Islet of Langerhans (tissue), 1 donor: ENCODE data around the gene LOXL4.

Experiments used
- FAIRE-seq: peaks from one replicate; lab custom pipeline; 2011; peaks lifted over from hg19 to GRCh38; lab: Jason Lieb, UNC

Gene LOXL4

DNA sequence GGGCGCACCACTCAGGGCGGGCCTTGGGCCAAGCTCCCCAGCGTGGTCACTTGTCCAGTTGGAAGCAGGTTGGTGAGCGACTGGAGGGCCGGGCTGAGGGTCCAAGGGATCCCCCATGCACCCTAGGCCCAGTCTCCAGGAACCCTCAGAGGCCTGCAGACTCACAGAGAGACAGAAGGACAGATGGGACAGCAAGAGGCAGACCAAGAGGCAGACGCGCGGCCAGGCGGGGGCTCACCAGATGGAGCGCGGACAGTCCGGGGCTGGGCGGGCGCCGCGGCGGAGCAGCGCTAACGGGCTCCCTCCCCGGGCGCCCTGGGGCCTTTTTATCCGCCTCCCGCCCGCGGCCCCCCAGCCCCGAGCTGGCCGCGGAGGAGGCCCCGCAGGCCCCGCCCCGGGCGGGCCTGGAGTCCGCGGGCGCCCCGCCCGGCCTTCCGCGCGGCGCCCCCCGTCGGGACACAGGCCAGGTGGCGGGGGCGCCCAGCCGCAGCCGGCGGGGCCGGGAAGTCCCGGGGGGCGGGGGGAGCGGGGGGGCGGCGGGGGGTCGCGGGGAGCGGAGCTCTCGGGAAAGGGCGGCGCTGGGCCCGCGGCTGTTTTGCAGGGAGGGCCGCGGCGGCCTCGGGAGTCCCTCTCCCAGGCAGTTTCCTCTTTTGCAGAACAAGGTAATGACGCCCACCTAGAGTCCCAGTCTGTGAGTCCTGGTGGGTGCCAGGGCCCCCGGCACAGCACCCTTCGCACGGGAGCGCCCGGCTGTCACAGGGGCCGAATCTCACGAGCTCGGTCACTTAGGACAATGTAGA, at the start of gene LOXL4:
Gene LOXL4, minus strand, starts transcription at position 301 of the 800 bp plus-strand sequence. CDS start 5,175 bp downstream, outside the sequence.
- FAIRE-seq = no peak

DNA sequence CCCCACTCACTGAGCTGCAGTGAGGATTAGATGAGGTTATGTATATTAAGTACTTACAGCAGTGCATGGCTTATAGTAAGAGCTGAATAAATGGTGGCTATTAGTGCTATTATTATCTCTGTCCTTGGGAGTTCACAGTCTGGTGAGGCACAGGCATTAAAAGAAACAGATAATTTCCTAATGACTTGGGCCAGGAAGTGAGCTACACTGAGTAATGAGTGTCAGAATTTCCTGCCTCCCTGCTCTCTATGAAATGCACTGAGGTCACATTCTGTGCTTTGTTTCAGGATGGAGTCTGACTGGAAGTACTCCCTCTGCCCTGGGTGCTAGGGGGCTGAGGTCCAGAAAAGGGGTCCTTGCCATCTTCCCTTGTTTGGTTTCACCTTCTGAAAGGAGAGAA, 48.7 kb upstream of the LOXL4 start:
- FAIRE-seq = peak; percentile 74

DNA sequence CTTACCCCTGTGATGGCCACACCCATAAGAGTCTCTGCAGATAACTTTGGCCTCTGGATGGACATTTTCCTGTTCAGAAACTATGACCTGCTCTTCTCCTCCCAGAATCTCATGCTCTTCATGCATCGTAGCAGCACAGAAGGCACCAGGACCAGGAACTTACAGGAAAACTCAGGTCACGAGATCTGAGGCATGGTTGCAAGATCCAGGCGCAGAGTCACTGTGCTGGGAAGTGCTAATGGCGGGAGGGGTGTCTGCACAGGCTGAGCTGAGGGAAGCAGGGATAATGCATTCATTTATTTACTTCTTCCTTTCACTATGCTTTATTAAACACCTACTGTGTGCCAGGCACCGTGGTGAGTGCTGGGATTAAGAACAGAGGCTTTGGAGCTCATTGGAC, 48.2 kb upstream of the LOXL4 start:
- no peak for FAIRE-seq

DNA sequence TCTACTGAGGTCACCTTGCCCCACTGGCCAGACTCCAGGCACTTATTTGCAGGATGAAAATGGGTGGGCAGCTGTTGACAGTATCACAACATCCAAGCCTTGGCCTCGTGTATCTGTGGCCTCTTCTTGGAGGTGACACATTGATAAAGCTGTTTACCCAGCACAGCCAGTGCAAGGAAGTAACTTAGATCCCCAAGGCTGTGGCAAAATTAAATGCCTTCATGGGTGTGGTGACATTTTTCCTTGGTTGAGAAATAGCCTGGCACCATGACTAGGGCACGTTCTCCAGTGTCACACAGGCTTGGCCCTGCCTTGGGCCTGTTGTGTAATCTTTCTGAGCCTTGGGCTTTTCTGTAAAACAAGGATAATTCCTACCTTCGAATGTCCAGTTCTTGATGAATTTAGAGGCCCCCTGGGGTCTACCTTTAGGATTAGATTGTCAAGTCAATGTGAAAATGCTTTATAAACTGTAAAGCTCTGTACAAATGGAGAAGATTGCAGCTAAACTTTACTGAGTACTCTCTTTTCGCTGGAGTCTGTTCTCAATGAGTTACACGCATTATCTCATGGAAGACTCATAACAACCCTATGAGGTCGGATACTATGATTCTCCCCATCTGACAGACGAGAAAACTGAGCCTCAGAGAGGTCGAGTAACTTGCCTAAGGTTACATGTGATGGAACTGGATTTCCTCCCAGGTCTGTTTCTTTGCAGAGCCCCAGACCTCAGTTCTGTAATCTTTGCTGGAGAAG, 46.7 kb upstream of the LOXL4 start:
- FAIRE-seq = no peak

DNA sequence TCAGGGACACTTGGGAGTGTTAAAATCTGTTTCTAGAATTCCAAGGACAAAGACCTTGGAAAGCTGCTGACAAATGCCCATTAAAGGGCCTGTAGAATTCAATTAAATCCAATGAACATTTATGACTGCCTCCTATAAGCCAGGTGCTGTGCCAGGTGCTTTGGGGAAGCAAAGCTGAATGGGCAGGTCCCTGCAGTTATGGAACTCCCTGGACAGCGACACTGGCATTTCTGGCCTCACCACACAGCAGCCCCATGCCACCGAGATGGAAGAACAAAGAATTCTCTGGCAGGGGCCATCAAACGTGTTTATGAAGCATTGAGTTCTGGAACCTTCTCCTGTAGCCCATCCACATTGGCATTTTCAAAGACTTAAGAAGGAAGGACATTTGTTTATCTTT, 45.6 kb upstream of the LOXL4 start:
- FAIRE-seq = no peak

DNA sequence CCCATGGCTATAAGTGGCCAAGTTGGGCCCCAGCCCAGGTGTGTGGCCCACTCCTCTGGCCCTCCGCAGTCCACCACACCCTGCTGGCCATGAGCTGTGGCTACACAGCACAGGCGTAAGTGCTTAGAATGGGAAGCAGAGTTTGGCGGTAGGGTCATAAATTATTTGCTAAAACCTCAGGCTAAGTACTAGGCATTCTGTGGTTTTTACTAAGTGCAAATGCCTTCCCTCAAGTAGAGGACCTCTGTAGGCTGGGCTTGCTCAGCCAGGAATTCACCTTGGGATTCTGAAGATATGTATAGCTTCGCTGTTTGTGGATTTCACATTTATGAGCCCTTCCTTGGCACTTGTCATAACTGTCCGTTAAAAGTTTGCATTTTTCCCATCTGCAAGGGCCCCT, 44.8 kb upstream of the LOXL4 start:
- FAIRE-seq = no peak

DNA sequence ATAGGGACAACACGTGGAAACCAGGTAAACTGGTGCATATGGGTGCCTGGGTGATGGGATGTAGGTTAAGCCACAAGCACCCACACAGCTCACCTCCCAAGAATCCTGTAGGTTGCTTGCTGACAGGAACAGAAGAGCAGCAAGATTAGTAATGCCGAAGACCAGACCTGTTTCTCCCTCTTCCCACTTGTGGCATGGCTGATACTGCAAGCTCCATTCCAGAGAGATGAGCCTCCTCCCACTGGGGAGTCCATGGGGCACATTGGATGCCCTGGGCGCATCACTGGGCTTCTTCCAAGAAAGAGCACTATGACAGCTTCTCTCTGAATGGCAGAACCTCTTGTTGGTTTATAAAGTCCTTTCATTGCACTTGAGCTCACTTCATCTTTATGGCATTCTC, 44.4 kb upstream of the LOXL4 start:
- FAIRE-seq = no peak

DNA sequence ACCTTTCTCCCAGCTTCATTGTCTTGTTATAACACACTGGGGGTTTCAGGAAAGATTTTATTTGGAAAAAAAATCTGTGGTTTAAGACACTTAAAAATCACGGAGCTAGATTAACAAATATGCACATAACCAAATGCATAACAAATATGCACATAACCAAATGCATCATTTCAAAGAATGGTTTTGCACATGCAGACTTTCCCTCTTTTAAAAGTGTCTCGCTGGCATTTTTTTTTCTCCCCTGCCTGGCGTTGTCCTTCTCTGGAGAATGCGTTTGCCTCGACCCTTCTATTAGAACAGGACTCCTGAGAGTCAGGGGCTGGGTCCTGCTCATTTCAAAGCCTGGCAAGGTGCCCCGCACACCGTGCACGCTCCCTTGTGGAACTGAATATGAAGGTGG, 42.7 kb upstream of the LOXL4 start:
- no peak for FAIRE-seq

DNA sequence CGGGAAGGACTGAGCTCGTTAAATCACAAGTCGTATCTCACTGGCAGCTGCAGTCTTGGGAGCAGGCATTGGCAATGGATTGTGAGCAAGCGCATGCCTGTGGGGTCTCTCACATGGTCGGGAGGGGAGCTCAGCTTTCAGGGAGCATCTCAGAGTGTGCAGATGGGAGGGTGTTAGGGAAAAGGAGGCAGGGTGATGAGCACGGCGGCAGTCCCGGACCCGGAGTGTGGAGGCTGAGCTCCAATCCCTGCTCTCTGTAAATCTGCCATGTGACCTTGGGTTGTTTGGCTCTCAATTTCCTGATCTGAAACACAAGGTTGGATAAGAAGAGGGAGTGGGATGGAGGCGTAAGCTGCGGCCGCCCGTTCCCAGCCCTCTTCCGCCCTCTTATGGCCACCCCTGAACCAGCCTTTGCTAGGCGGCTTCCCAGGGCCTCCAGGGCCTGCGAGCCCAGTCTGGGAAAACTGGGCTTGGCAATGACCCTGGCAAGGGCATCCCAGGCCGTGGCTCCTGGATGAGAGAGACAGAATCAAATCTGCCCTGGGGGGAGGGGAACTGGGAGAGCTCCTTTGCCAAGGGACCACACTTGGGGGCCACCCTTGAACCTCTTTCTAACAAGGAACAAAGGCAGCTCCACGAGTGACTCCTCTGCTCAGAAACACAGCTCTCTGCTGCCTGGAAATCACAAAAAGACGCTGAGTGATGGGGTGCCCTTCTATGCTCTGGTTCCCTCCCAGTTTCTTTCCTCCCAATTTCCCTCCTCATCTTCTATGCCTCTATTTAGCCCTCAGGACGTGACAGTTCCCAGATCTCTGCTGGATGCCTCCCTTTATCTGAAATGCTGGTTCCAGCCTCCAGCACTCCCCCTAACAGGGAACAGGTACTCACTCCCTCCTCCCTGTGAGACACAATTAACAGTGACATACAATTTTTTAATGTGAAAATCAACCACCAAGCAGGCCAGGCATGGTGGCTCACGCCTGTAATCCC, 41.7 kb upstream of the LOXL4 start:
- peak; percentile 79 for FAIRE-seq

DNA sequence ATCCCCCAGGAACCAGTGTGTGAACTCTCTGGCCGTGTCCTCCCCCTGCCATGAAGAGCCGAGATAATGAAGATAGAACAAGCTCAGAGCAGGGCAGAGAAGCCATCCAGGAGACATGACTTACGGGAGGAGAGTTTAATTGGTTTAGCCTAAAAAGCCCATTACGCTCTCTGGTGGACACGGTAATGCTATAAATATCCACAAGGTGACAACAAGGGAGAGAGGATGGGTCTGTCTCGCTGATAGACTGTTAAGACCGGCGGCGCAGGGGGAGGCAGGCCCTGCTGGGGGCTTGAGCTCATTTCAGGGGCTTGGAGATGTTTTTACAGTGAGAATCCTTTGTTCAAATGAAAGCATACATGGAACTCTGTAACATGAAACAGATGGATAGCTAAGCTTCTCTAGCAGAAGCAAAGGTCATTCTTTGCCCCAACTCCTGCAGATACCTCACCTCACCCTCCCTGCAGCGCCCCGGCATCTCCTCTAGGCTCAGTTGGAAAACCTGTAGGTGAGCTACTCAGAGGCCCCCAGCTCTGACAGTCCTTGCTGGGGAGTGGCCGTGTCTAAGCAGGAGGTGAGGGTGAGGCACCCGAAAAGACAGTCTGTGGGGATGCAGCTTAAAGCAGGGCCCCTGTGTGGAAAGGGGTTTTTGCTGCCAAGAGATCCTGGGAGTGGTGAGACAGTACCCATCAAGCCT, 40.8 kb upstream of the LOXL4 start:
- FAIRE-seq = no peak

DNA sequence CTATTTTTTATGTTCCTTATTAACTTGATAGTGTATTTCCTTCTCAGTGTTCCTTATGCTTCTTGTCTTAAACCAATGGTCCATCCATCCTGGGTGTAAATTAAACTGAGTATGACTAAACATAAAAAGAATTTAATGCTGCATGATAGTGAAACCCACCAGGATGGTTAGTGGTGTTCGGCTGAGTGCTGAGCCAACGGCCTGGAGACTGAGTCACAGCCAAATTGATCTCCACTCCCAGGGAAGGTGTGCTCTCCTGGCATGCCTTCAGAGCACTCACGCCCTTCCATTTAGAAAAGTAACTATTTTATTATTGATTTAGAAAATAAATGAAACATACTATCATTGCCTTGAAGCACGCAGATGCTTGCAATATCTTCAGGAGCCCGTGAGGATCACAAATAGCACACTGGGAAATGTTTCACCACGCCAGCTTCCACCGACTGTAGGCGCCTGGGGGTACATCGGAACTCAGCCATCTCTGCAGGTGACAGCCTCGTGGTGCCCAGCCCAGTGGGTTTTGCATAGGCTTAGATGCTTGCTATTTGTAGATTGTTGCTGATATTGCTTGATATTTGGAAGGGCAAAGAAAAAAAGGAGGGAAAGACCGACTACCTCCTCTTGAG, 40.0 kb upstream of the LOXL4 start:
- FAIRE-seq = no peak

DNA sequence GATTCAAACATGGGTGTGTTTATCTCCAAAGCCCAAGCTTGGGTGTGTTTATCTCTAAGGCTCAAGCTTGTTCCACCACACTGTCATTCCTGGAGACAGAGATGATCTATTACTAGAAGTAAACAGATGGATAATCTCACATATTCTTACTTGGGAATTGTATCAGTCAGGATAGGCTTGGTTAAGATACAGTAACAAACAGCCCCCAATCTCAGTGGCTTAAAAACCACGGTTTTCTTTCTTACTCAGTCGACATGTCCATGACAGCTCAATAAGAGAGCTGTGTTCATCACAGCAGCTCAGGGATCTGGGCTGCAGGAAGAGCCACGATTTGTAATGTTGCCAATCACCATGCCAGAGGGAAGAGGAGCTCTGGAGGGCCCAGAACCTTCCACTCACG, 38.5 kb upstream of the LOXL4 start:
- FAIRE-seq = no peak

DNA sequence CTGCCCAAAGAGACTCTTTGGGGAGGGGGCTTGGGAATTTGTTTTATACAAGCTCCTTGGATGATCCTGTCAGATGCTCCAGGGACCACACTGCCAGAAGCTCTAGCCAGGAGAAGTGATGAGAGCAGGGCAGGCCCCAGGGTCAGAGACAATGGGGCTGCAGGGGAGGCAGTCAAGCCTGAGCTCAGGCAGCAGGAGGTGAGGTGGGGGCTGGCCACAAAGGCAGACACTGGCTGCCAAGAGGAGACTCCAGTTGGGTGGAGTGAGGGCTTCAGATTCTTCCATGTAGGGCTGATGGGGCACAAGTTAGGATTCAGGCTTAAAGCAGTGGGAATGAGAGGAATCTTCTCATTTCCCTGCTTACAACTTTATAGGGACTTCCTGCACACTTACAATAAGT, 35.6 kb upstream of the LOXL4 start:
- no peak for FAIRE-seq

DNA sequence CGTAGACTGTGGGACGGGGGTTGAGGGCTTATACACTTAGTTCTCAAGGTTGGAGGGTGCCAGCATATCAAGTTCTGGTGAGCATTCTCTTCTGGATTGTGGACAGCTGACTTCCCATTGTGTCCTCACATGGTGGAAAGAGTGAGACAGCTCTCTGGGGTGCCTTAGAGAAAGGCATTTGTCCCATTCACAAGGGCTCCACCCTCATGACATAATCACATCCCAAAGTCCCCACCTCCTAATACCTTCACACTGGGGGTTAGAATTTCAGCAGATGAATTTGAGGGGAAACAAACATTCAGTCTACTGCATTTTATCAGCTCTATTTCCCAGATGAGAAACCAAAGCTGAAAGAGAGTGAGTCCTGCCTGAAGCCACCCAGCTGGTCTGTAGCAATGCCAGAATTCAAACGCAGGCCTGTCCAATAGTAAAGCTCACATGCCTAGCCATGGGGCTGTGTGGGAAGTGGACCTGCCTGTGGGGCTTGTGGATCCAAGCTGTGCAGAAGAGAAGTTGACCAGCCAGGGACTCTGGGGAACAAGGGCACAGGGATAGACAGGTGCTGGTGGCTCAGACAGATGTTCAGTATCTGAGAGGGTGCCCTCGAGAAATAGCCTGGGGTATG, 34.9 kb upstream of the LOXL4 start:
- FAIRE-seq = no peak

DNA sequence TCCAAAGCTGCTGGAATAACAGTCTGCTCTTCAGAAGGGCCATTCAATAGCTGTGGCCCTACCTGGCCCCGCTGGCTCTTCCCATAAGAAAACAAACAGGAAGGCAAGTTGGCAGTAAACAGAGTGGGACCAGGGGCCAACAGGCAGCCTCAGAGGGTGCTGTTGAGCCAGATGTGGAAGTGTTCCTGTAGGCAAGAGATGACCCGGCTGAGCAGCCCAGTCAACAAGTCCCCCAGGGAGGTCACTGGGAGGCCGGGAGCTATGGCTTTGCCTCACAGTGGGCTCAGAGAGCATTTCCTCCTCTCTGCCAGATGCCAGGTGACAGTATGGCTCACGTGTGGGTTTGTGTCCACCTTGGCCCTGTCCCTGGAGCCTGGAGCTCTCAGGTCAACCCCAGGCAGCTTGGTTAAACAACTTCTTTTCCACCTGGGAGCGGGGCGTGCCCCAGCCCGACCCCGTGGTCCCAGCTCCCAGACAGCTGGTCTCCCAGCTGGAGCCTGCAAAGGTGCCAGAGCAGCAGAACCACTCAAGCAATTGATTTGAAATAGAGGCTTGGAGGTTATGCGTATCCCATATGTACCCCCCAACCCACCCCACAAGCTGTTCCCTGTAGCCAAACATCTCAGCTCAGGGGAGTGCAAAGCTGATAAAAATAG, 33.8 kb upstream of the LOXL4 start:
- no peak for FAIRE-seq

DNA sequence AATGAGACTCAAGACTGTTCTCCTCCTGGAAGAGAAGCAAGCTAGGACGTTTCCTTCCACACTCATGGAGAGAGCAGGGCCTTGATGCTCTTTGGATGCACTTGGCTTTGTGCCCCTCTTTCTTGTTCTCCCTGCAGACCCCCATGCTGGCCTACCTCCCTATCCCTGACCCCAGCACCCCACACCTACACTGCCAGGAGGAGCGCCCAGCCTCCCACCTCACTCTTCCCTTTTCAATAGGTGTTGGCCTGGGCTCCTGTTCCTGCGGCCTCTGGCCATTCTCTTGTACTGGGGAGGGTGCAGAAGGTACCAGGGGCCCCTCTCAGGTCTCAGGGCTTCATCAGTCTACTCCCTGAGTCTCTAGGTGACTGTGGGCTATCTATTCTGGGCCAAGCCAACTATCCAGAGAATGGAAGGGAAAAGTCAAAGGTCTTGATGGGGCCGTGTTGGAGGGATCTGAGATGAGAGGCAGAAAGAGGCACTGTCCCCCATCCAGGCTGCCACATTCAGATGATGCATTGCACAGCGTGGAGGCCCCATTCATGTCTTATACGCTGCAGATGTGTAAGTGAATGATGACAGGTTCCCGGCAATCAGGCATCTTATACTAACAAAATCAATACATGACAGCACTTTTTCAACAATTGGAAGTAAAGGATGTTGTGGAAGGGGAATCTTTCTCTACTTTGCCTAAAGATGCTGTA, 32.7 kb upstream of the LOXL4 start:
- FAIRE-seq = no peak

DNA sequence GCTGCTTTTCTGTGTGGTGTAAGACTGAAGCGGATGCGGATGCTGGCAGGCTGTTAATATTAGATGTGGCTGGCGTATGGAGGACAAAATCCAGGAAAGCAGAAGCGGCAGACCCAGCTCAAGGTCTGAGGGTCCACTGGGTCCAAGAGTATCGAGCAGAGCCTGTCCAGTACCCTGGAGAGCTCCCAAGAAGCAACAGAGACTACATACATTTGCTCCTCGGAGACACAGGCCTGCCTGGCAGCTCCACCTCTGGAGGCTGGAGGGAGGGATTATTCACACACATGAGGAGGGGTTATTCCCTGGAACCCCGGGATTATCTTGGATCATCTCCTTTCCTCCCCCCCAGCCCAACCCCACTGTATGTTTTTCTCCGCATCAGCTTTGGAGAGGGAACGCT, 31.3 kb upstream of the LOXL4 start:
- FAIRE-seq = no peak

DNA sequence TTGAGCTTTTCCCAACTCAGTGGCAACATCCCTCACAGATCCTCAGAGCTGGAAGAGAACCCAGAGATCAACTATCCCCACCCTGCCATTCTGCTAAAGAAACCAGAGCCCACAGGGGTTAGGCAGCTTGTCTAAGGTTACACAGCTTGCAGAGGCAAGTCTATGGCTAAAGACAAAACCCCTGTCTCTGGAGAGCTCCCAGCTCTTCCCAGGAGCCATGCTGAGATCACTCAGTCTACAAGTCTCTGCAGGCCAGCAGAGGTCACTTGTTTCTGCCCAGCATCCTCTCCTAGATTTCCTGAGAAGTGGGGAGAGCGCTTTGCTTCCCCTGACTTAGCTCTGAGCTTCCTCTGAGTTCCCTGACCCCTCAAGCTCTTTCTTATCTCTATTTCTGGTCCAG, 28.5 kb upstream of the LOXL4 start:
- no peak for FAIRE-seq

DNA sequence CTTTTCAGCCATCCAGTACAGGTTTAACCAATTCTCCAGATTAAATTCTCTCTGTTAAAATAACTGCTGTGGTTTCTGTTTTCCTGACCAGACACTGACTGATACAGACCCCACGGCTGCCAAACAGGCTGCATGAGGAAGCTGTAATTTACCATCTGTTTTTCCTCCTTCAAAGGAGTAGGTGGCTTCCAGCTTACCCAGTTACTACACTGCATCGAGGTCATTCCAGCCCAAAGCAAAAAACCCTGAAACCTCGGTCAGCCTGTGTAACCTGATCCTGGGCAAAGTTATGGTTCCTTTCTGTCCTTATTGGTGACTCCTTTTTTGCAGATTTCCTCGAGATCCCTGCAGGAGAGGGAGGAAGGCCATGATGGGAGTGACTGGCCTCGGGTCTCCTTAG, 27.9 kb upstream of the LOXL4 start:
- FAIRE-seq = no peak

DNA sequence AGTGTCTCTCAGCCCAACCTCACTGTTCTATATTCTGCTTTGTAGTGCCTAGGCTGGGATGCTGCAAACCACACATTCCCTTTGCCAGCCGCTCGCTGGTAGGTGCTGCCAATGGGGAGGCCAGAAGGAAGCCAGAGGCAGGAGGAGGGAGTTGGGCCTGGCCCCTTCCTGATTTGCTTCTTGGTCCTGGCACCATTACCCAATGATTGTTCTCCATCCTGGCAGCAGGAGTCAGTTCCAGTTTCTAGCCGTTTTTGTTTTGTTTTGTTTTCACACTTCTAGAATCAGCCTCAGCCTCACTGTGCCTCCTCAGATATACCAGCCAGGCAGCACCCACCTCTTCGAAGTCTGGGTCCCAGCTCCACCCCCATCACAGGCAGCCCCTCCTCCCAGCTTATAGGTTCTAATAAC, 27.4 kb upstream of the LOXL4 start:
- no peak for FAIRE-seq
